ENCODE measurements around the gene LRP8. TPM values are rescaled to one million over a fixed set of nuclear protein-coding genes. Genes with fewer than 3 reads are reported as not detected.
A peak's percentile ranks its signal among the peaks of the same experiment; 100 is the strongest.

Gene LRP8
- total RNA-seq, 1 donor from 2014 or later, result 15.6 TPM

GRCh38 chr1:53314606-53315005, 13.3 kb downstream of the LRP8 start:
- Histone ChIP-seq H3K27ac (no peak overlapping the region), H3K4me3 (no peak overlapping the region), H3K36me3 (no peaks in the 10 kb centered on the region), H3K9me3 (ENCODE audit: low read depth) (no peaks in the 10 kb centered on the region), H3F3A (ENCODE audit: low read depth) (peaks cover 3% of the 10 kb centered on the region), H3K4me2 (no peak overlapping the region), H2AFZ (replicated peaks) (no peak overlapping the region), H3K27me3 (no peaks in the 10 kb centered on the region), H3K4me1 (peaks cover 25% of the 10 kb centered on the region), H3K79me2 (ENCODE audit: low read depth) (peaks cover 51% of the 10 kb centered on the region), H4K20me1 (ENCODE audit: low read depth) (peaks cover 62% of the 10 kb centered on the region), H3K9ac (no peak overlapping the region)
- Mint-ChIP-seq H3K36me3 (no peaks in the 10 kb centered on the region), H3K27ac (no peak overlapping the region), H3K4me3 (no peak overlapping the region), H3K4me1 (peaks cover 31% of the 10 kb centered on the region), H3K27me3 (ENCODE audit: insufficient read depth, low read depth) (peaks cover 8% of the 10 kb centered on the region), H3K9me3 (no peaks in the 10 kb centered on the region)
- TF ChIP-seq EZH2phosphoT487 (IDR thresholded peaks at IDR 0.05) (no peak), EZH2 (IDR thresholded peaks at IDR 0.05) (no peak), CTCF (IDR thresholded peaks at IDR 0.05) (no peak)
- no peak for DNase-seq (ENCODE audit: low spot score)

- H3K36me3 ChIP-seq, result no peaks in the 10 kb centered on the region
- Mint-ChIP-seq H3K4me3 (no peak overlapping the region), H3K27ac (no peak overlapping the region), H3K27me3 (ENCODE audit: insufficient read depth, low read depth) (peaks cover 10% of the 10 kb centered on the region), H3K4me1 (peaks cover 36% of the 10 kb centered on the region), H3K36me3 (no peaks in the 10 kb centered on the region), H3K9me3 (no peaks in the 10 kb centered on the region)
- peaks cover 65% of the 10 kb centered on the region for H4K20me1 ChIP-seq (ENCODE audit: low read depth)
- peaks cover 25% of the 10 kb centered on the region for H3K4me1 ChIP-seq
- peaks cover 3% of the 10 kb centered on the region for H3F3A ChIP-seq (ENCODE audit: low read depth)
- no peak for DNase-seq (ENCODE audit: low spot score)
- H3K9ac ChIP-seq, result no peak overlapping the region
- no peak overlapping the region for H2AFZ ChIP-seq (replicated peaks)
- TF ChIP-seq EZH2 (IDR thresholded peaks at IDR 0.05) (no peak), CTCF (IDR thresholded peaks at IDR 0.05) (no peak), EZH2phosphoT487 (IDR thresholded peaks at IDR 0.05) (no peak)
- no peak overlapping the region for H3K27ac ChIP-seq
- H3K9me3 ChIP-seq (ENCODE audit: low read depth), result no peaks in the 10 kb centered on the region
- no peak overlapping the region for H3K4me3 ChIP-seq
- H3K79me2 ChIP-seq (ENCODE audit: low read depth), result peaks cover 49% of the 10 kb centered on the region
- H3K4me2 ChIP-seq, result no peak overlapping the region
- H3K27me3 ChIP-seq, result no peaks in the 10 kb centered on the region
These were observed 13.8 kb downstream of the LRP8 start for GRCh38 chr1:53314096-53314495.

GRCh38 chr1:53313556-53313955, 14.3 kb downstream of the LRP8 start:
- Mint-ChIP-seq H3K36me3 (no peaks in the 10 kb centered on the region), H3K4me3 (no peak overlapping the region), H3K27me3 (ENCODE audit: insufficient read depth, low read depth) (peaks cover 12% of the 10 kb centered on the region), H3K9me3 (no peaks in the 10 kb centered on the region), H3K27ac (peak overlapping the region; percentile 55), H3K4me1 (peaks cover 42% of the 10 kb centered on the region)
- Histone ChIP-seq H3K4me2 (no peak overlapping the region), H4K20me1 (ENCODE audit: low read depth) (peaks cover 68% of the 10 kb centered on the region), H3K27me3 (no peaks in the 10 kb centered on the region), H3K27ac (no peak overlapping the region), H3F3A (ENCODE audit: low read depth) (peaks cover 3% of the 10 kb centered on the region), H3K4me1 (peaks cover 28% of the 10 kb centered on the region), H3K79me2 (ENCODE audit: low read depth) (peaks cover 49% of the 10 kb centered on the region), H3K4me3 (no peak overlapping the region), H3K36me3 (no peaks in the 10 kb centered on the region), H3K9ac (no peak overlapping the region), H2AFZ (replicated peaks) (no peak overlapping the region), H3K9me3 (ENCODE audit: low read depth) (no peaks in the 10 kb centered on the region)
- TF ChIP-seq CTCF (IDR thresholded peaks at IDR 0.05), result no peak
- no peak for TF ChIP-seq EZH2phosphoT487 (IDR thresholded peaks at IDR 0.05)
- no peak for TF ChIP-seq EZH2 (IDR thresholded peaks at IDR 0.05)
- DNase-seq (ENCODE audit: low spot score), result no peak
